Measurements from ENCODE around the gene RAB21.

- TF ChIP-seq BHLHE40 (IDR thresholded peaks at IDR 0.05; ENCODE audit: low read depth, low read length) (no peak), CTCF (conservative IDR thresholded peaks at IDR 0.05; ENCODE audit: low read depth, low read length) (no peak)
Observed at GRCh38 chr12:71748081-71748850, 6.4 kb upstream of the RAB21 start.

All from IMR-90 (cell line).